ENCODE measurements around the gene HBA2. TPM values are rescaled to one million over a fixed set of nuclear protein-coding genes. Genes with fewer than 3 reads are reported as not detected.
A peak's percentile ranks its signal among the peaks of the same experiment; 100 is the strongest.

The HBA2 gene
- total and polyA plus RNA-seq, 9 of the 15 experiments (the other 6 are each of a cell fraction or from before 2014, with no cell fraction given): 40.4 to 853 (median 286) TPM

DNA sequence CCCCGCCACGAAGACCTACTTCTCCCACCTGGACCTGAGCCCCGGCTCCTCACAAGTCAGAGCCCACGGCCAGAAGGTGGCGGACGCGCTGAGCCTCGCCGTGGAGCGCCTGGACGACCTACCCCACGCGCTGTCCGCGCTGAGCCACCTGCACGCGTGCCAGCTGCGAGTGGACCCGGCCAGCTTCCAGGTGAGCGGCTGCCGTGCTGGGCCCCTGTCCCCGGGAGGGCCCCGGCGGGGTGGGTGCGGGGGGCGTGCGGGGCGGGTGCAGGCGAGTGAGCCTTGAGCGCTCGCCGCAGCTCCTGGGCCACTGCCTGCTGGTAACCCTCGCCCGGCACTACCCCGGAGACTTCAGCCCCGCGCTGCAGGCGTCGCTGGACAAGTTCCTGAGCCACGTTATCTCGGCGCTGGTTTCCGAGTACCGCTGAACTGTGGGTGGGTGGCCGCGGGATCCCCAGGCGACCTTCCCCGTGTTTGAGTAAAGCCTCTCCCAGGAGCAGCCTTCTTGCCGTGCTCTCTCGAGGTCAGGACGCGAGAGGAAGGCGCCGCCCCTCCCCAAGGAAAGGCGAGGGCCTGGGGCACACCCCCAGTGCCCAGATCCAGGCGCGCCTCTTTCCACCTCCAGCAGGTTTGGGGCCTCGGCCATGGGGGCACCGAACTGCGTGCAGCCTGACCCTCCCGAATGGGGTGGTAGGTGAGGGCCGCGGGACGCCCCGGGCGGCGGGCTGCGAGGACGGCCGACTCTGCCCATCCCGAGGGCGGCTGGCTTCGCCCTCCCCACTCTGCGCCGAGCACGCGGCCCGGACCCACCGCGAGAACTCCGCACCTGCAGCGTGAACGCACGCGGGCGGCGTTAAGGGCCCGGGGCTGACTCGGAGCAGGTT is 8.2 kb downstream of the HBA2 start (continued):
- TF ChIP-seq, protein P1, sequence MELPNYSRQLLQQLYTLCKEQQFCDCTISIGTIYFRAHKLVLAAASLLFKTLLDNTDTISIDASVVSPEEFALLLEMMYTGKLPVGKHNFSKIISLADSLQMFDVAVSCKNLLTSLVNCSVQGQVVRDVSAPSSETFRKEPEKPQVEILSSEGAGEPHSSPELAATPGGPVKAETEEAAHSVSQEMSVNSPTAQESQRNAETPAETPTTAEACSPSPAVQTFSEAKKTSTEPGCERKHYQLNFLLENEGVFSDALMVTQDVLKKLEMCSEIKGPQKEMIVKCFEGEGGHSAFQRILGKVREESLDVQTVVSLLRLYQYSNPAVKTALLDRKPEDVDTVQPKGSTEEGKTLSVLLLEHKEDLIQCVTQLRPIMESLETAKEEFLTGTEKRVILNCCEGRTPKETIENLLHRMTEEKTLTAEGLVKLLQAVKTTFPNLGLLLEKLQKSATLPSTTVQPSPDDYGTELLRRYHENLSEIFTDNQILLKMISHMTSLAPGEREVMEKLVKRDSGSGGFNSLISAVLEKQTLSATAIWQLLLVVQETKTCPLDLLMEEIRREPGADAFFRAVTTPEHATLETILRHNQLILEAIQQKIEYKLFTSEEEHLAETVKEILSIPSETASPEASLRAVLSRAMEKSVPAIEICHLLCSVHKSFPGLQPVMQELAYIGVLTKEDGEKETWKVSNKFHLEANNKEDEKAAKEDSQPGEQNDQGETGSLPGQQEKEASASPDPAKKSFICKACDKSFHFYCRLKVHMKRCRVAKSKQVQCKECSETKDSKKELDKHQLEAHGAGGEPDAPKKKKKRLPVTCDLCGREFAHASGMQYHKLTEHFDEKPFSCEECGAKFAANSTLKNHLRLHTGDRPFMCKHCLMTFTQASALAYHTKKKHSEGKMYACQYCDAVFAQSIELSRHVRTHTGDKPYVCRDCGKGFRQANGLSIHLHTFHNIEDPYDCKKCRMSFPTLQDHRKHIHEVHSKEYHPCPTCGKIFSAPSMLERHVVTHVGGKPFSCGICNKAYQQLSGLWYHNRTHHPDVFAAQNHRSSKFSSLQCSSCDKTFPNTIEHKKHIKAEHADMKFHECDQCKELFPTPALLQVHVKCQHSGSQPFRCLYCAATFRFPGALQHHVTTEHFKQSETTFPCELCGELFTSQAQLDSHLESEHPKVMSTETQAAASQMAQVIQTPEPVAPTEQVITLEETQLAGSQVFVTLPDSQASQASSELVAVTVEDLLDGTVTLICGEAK (IDR thresholded peaks at IDR 0.05): peak; percentile 10; the same call in 1 of the 2 replicates
- TF ChIP-seq, protein P1 (CRISPR knock-in tag; IDR thresholded peaks at IDR 0.05): peak; percentile 79
- TF ChIP-seq ZNF512 (tag; IDR thresholded peaks at IDR 0.05): no peak
